MCF 10A (cell line): Measurements from ENCODE around the gene SYNE1. TPM values are rescaled to one million over a fixed set of nuclear protein-coding genes. Genes with fewer than 3 reads are reported as not detected.

Experiments used
- BruUV-seq: library from RNA; stranded (reverse); fragments of 400-500 nt; replicated peaks from 2 replicates; lab custom pipeline; 2021; lab: Mats Ljungman, UMichigan
- CTCF ChIA-PET: fragments of 300-600 bp; sonication (Branson Sonifier 250); formaldehyde crosslinking; extraction: SDS; loops from one replicate; lab custom pipeline; 2021; ENCODE audit warnings: antibody characterized with exemption, inconsistent platforms; lab: Yijun Ruan, JAX
- POLR2A ChIA-PET: fragments of 300-600, 350-650 bp; sonication (Branson Sonifier 250); formaldehyde crosslinking; extraction: SDS; loops from one replicate; lab custom pipeline; 2020; ENCODE audit warnings: antibody characterized with exemption, inconsistent platforms; lab: Yijun Ruan, JAX
- DNase-seq: peaks from one replicate; pipeline ENCODE4 v3.0.0-alpha.2; 2018; ENCODE audit not compliant: unreplicated experiment
- H3K27ac Mint-ChIP-seq: one replicate; pipeline ENCODE4 v1.8.0; 2022; ENCODE audit warnings: mild to moderate bottlenecking, low read depth, mixed read lengths; ENCODE audit not compliant: unreplicated experiment
- H3K27me3 Mint-ChIP-seq: one replicate; pipeline ENCODE4 v1.8.0; 2022; ENCODE audit warnings: mixed read lengths; ENCODE audit not compliant: insufficient read depth, unreplicated experiment
- H3K36me3 Mint-ChIP-seq: one replicate; pipeline ENCODE4 v1.8.0; 2022; ENCODE audit warnings: mild to moderate bottlenecking, moderate library complexity, mixed read lengths; ENCODE audit not compliant: insufficient read depth, unreplicated experiment
- H3K4me1 Mint-ChIP-seq: one replicate; pipeline ENCODE4 v1.8.0; 2022; ENCODE audit warnings: mixed read lengths; ENCODE audit not compliant: insufficient read depth, unreplicated experiment
- H3K4me3 Mint-ChIP-seq: one replicate; pipeline ENCODE4 v1.8.0; 2022; ENCODE audit warnings: mild to moderate bottlenecking, moderate library complexity, mixed read lengths; ENCODE audit not compliant: unreplicated experiment
- H3K9me3 Mint-ChIP-seq: one replicate; pipeline ENCODE4 v1.8.0; 2022; ENCODE audit warnings: mixed read lengths; ENCODE audit not compliant: unreplicated experiment
- CTCF ChIP-seq: fragments of 200-600 bp; IDR thresholded peaks from one replicate; pipeline ENCODE4 v1.8.0; 2022; ENCODE audit warnings: antibody characterized with exemption, mild to moderate bottlenecking; ENCODE audit not compliant: unreplicated experiment
- intact Hi-C: fragments of 100-400 bp; cut with micrococcal nuclease; formaldehyde crosslinking; loops from 2 replicates; pipeline ENCODE4 v1.14.1; 2022
- total RNA-seq: library from RNA; stranded (reverse); gene quantifications from 2 replicates; pipeline ENCODE4 v1.2.3, GENCODE V29; 2022

SYNE1 gene
- total RNA-seq, 1 experiment from 2014 or later, result 25.4 TPM

- DNase-seq, result no peak
- H3K4me1 Mint-ChIP-seq, result peaks cover 7% of the 10 kb centered on the region
- no TSS peak for BruUV-seq
- POLR2A ChIA-PET, result interaction anchor here (1.1 kb wide), 1 partner anchor 18 kb away, joined by 3 read pairs; no protein-coding TSS in a partner anchor
- no peak overlapping the region for H3K4me3 Mint-ChIP-seq
- no peak for TF ChIP-seq CTCF
- H3K36me3 Mint-ChIP-seq, result no peaks in the 10 kb centered on the region
- H3K27me3 Mint-ChIP-seq, result peaks cover 13% of the 10 kb centered on the region
- H3K9me3 Mint-ChIP-seq, result no peaks in the 10 kb centered on the region
- CTCF ChIA-PET, result interaction anchor here (0.6 kb wide), 1 partner anchor 72 kb away, joined by 3 read pairs; no protein-coding TSS in a partner anchor
- no peak overlapping the region for H3K27ac Mint-ChIP-seq
- intact Hi-C loops, result no loop called here
Measured at GRCh38 chr6:152680879-152681517, 43.8 kb upstream of the SYNE1 start.

- Mint-ChIP-seq H3K36me3 (no peaks in the 10 kb centered on the region), H3K27me3 (peaks cover 13% of the 10 kb centered on the region), H3K4me1 (peaks cover 7% of the 10 kb centered on the region), H3K9me3 (no peaks in the 10 kb centered on the region), H3K4me3 (no peak overlapping the region), H3K27ac (no peak overlapping the region)
- no peak for TF ChIP-seq CTCF
- DNase-seq, result no peak
- BruUV-seq, result no TSS peak
- ChIA-PET CTCF (interaction anchor here (1.2 to 1.8 kb wide), 3 partner anchors 20 to 128 kb away, joined by 3 to 4 read pairs (median 3); no protein-coding TSS in a partner anchor), POLR2A (no interaction called here)
- intact Hi-C loops, result no loop called here
Measured at GRCh38 chr6:152680151-152680550, 43.0 kb upstream of the SYNE1 start.

- Mint-ChIP-seq H3K36me3 (no peaks in the 10 kb centered on the region), H3K4me3 (no peak overlapping the region), H3K4me1 (no peaks in the 10 kb centered on the region), H3K27ac (no peak overlapping the region), H3K9me3 (no peaks in the 10 kb centered on the region), H3K27me3 (no peaks in the 10 kb centered on the region)
- no peak for DNase-seq
- BruUV-seq, result no TSS peak
- TF ChIP-seq CTCF, result no peak
- ChIA-PET POLR2A (no interaction called here), CTCF (interaction anchor here (0.6 to 6.4 kb wide), 3 partner anchors 30 to 275 kb away, joined by 4 to 43 read pairs (median 4); no protein-coding TSS in a partner anchor)
- intact Hi-C loops, result no loop called here
Measured at GRCh38 chr6:152673236-152673635, 36.1 kb upstream of the SYNE1 start.

GRCh38 chr6:152671171-152671570, 34.0 kb upstream of the SYNE1 start:
- H3K27me3 Mint-ChIP-seq, result no peaks in the 10 kb centered on the region
- H3K9me3 Mint-ChIP-seq, result no peaks in the 10 kb centered on the region
- H3K4me3 Mint-ChIP-seq, result no peak overlapping the region
- intact Hi-C loops, result loop anchor here (2.0 kb wide), 1 partner anchor 182 kb away; no protein-coding TSS in a partner anchor
- POLR2A ChIA-PET, result interaction anchor here (0.7 kb wide), 1 partner anchor 118 kb away, joined by 3 read pairs; no protein-coding TSS in a partner anchor
- no peaks in the 10 kb centered on the region for H3K36me3 Mint-ChIP-seq
- no TSS peak for BruUV-seq
- no peaks in the 10 kb centered on the region for H3K4me1 Mint-ChIP-seq
- no peak for TF ChIP-seq CTCF
- DNase-seq, result no peak
- CTCF ChIA-PET, result interaction anchor here (0.6 to 6.4 kb wide), 6 partner anchors 29 to 425 kb away, joined by 3 to 60 read pairs (median 5); no protein-coding TSS in a partner anchor
- H3K27ac Mint-ChIP-seq, result no peak overlapping the region
